GM18951 (cell line): Measurements from ENCODE around the gene AMZ1.
"Not testable (repeated sequence)": the region's sequence is repeated elsewhere in the genome, so short reads cannot be mapped to it uniquely, and the experiment has no call there.

ENCODE experiments used
- POLR2A ChIP-seq: IDR thresholded peaks from 4 replicates; pipeline ENCODE4 v1.6.1; 2011; ENCODE audit warnings: mild to moderate bottlenecking; ENCODE audit not compliant: insufficient read length, insufficient read depth; ENCODE audit errors: extremely low read depth
- in situ Hi-C: fragments of 300-500 bp; cut with MboI; formaldehyde crosslinking; loops from one replicate; pipeline ENCODE4 v1.12.0; 2022; ENCODE audit warnings: low sequenced_read_pairs, mixed read lengths, inconsistent platforms; ENCODE audit not compliant: unreplicated experiment

AMZ1 gene

GRCh38 chr7:2730846-2731770 is 43.1 kb downstream of the AMZ1 start:
- TF ChIP-seq POLR2A, result no peak

GRCh38 chr7:2732388-2732787 is 44.4 kb downstream of the AMZ1 start:
- in situ Hi-C loops, result no loop called here
- no peak for TF ChIP-seq POLR2A

More at GRCh38 chr7:2730846-2731770, 43.1 kb downstream of the AMZ1 start:
- in situ Hi-C loops, result no loop called here

GRCh38 chr7:2732959-2733584 is 45.1 kb downstream of the AMZ1 start:
- in situ Hi-C loops, result no loop called here
- no peak for TF ChIP-seq POLR2A

- no peak for TF ChIP-seq POLR2A
- in situ Hi-C loops, result no loop called here
Measured at GRCh38 chr7:2734084-2734686, 46.2 kb downstream of the AMZ1 start.

GRCh38 chr7:2734751-2735571 is 47.0 kb downstream of the AMZ1 start:
- no peak for TF ChIP-seq POLR2A

GRCh38 chr7:2735744-2736143 is 47.7 kb downstream of the AMZ1 start:
- TF ChIP-seq POLR2A, result no peak
- in situ Hi-C loops, result no loop called here

More at GRCh38 chr7:2734751-2735571, 47.0 kb downstream of the AMZ1 start:
- in situ Hi-C loops, result no loop called here

- TF ChIP-seq POLR2A, result no peak
- in situ Hi-C loops, result no loop called here
Measured at GRCh38 chr7:2736411-2736914, 48.5 kb downstream of the AMZ1 start.

- in situ Hi-C loops, result not testable (repeated sequence)
Measured at GRCh38 chr7:2737005-2737743, 49.2 kb downstream of the AMZ1 start.

- in situ Hi-C loops, result no loop called here
- no peak for TF ChIP-seq POLR2A
Measured at GRCh38 chr7:2737771-2738540, 50.0 kb downstream of the AMZ1 start.

- in situ Hi-C loops, result no loop called here
Measured at GRCh38 chr7:2738766-2739549, 51.0 kb downstream of the AMZ1 start.

GRCh38 chr7:2743523-2744185 is 55.7 kb downstream of the AMZ1 start:
- in situ Hi-C loops, result not testable (repeated sequence)

More at GRCh38 chr7:2738766-2739549, 51.0 kb downstream of the AMZ1 start:
- no peak for TF ChIP-seq POLR2A

- in situ Hi-C loops, result not testable (repeated sequence)
Measured at GRCh38 chr7:2748684-2749083, 60.7 kb downstream of the AMZ1 start.
